ENCODE measurements around the gene OR2A25.
A peak's percentile ranks its signal among the peaks of the same experiment; 100 is the strongest.

OR2A25 gene

GRCh38 chr7:144027070-144027469, 42.5 kb upstream of the OR2A25 start:
- no peak for DNase-seq (ENCODE audit: low read depth)
- no peak overlapping the region for H3K4me3 ChIP-seq (ENCODE audit: low read depth, low read length)
- peak; percentile 63 for TF ChIP-seq CTCF (IDR thresholded peaks at IDR 0.05; ENCODE audit: control insufficient read depth, extremely low read depth, insufficient read depth)

GRCh38 chr7:144027974-144028373, 41.6 kb upstream of the OR2A25 start:
- DNase-seq (ENCODE audit: low read depth): no peak
- no peak for TF ChIP-seq CTCF (IDR thresholded peaks at IDR 0.05; ENCODE audit: control insufficient read depth, extremely low read depth, insufficient read depth)
- H3K4me3 ChIP-seq (ENCODE audit: low read depth, low read length): no peak overlapping the region

- no peak for TF ChIP-seq CTCF (IDR thresholded peaks at IDR 0.05; ENCODE audit: control insufficient read depth, extremely low read depth, insufficient read depth)
- no peak for DNase-seq (ENCODE audit: low read depth)
These were observed 41.1 kb upstream of the OR2A25 start for GRCh38 chr7:144028547-144028946.

GRCh38 chr7:144032516-144032915, 37.1 kb upstream of the OR2A25 start:
- TF ChIP-seq CTCF (IDR thresholded peaks at IDR 0.05; ENCODE audit: control insufficient read depth, extremely low read depth, insufficient read depth): no peak
- no peak overlapping the region for H3K4me3 ChIP-seq (ENCODE audit: low read depth, low read length)
- no peak for DNase-seq (ENCODE audit: low read depth)

More at GRCh38 chr7:144028547-144028946, 41.1 kb upstream of the OR2A25 start:
- no peak overlapping the region for H3K4me3 ChIP-seq (ENCODE audit: low read depth, low read length)

GRCh38 chr7:144032985-144033709, 36.5 kb upstream of the OR2A25 start:
- H3K4me3 ChIP-seq (ENCODE audit: low read depth, low read length): no peak overlapping the region
- no peak for DNase-seq (ENCODE audit: low read depth)
- TF ChIP-seq CTCF (IDR thresholded peaks at IDR 0.05; ENCODE audit: control insufficient read depth, extremely low read depth, insufficient read depth): no peak

- no peak overlapping the region for H3K4me3 ChIP-seq (ENCODE audit: low read depth, low read length)
- TF ChIP-seq CTCF (IDR thresholded peaks at IDR 0.05; ENCODE audit: control insufficient read depth, extremely low read depth, insufficient read depth): no peak
- no peak for DNase-seq (ENCODE audit: low read depth)
These were observed 34.2 kb upstream of the OR2A25 start for GRCh38 chr7:144035385-144035784.

Data from LNCaP clone FGC (cell line).